GM11168 (cell line): Measurements from ENCODE around the gene TRIOBP.

Experiments
- in situ Hi-C: fragments of 300-500 bp; cut with MboI; formaldehyde crosslinking; loops from one replicate; pipeline ENCODE4 v1.12.0; 2022; ENCODE audit warnings: low sequenced_read_pairs; ENCODE audit not compliant: unreplicated experiment

The TRIOBP gene

DNA sequence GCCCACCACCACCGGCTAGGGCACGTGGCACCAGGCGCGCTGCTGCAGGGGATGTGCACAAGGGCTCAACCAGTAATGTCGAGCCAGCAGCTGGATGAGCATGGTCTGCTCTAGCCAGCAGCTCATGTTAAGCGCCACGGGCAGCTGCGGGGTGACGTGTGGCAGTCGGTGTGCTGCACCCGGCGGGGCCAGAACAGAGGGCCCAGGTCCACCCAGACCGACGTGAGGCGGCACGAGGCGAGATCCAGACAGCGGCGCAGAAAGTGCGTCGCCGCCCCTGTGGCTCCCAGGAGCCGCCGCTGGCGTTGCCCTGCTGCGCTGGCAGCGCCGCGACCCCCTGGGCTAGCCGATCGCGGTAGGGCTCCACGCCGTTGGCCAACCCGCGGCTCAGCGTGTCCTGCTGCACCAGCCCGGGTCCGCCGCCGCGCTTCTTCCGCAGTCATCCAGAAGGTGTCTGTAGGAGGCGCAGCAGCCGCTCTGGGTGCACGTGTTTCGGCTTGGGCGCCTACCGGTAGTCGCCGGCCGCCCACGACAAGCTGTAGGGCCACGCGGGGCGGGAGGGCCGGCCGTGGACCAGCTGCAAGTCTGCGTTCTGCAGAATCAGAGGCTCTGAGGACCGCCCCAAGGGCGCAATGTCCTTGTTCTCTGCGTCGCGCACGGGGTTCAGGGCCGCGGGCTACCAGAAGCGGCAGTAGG lies 121.7 kb downstream of the TRIOBP start:
- in situ Hi-C loops: no loop called here

DNA sequence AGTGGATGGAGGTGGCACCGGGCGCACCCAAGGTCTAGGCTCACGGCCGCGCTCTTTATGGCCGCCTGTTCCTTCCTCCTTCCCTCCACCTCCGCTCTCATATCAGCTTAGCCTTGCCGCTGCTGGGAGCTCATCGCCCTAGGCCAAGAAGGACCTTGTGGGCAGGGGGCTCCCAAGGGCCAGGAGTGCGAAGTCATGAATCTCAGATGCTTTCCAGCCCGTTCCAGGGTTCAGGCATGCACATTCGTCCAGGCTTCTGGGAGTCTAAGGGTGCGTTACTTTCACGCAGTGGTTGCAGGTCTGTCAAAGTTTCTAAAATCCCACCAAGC lies 122.2 kb downstream of the TRIOBP start:
- in situ Hi-C loops: no loop called here

DNA sequence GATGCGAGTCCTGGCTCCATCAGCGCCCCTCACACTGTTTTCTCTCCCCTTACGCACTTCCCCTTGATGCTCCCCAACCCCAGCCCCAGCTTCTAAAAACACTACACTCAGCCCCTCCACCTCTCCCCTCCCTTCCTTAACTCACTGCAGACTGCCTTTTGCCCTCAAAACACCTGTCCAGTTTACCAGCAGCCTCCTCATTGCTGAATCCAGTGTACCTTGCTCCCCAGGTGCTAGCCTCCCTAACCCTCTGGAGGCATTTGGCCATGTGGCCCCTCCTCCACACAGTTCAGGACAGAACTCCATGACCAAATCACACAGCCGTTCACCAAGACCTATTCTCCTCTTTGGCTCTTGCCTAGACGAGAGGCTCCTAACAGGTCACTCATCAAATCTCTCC lies 123.5 kb downstream of the TRIOBP start:
- in situ Hi-C loops: no loop called here

DNA sequence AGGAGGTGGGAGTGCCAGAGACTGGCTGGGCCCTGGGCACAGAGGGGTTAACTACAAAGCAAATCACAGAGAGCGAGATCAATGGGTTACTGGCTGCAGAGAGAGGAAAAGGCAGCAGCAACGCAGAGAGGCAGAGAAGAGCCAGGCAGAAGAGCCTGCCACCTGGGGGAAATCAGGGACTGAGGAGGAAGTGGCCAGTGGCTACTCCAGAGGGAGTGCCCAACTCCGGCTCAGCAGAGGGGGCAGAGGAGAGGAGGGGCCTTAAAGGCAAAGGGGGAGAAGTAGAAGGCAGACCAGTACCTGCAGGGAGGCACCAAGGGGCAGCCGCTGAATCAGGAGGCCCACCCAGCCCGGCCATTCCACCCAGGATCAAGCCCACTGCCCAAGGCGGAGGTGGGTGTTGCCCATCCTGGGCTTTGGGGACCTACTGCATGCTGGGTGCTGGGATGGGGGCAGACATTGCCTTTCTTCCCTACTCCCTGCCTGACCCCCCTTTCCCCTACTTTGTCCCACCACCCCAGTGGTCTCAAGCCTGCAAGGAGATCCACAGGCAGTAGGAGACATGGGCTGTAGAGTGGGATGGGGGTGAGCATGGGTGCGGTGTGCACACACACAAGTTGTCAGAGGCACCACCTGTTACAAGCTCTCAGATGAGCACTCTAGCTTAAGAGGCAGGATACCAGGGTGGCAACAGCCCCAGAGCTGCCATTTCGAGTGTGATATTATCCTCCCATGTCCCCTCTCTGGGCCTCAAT lies 125.4 kb downstream of the TRIOBP start:
- in situ Hi-C loops: no loop called here

DNA sequence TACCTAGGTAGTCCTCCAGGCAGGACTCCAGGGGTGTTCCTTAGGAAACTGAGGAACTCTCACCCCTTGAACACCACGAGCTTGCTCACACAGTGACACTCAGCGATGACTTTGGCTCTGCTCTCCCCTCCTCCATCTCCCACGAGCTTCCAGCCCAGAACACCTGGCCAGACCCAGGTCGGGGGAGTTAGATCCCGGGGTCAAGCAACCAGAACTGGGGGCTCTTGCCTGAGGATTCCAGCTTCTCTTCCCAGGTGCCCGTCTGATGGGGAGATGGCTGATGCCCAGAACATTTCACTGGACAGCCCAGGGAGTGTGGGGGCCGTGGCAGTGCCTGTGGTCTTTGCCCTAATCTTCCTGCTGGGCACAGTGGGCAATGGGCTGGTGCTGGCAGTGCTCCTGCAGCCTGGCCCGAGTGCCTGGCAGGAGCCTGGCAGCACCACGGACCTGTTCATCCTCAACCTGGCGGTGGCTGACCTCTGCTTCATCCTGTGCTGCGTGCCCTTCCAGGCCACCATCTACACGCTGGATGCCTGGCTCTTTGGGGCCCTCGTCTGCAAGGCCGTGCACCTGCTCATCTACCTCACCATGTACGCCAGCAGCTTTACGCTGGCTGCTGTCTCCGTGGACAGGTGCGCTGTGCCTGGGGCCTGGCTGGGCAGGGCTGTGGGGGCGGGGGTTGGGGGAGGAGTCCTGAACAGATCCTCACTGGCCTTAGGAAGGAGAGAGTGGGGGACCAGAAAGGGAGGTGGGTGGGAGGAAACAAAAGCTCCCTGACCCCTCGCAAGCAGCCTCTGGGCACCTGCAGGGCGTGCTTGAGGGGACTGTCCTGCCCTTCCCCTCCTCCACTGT lies 126.5 kb downstream of the TRIOBP start, which contains the start of gene GALR3:
Gene GALR3, plus strand, starts transcription at position 249 of the 852 bp plus-strand sequence. Its CDS starts 25 bp downstream, at position 274.
- in situ Hi-C loops: no loop called here

DNA sequence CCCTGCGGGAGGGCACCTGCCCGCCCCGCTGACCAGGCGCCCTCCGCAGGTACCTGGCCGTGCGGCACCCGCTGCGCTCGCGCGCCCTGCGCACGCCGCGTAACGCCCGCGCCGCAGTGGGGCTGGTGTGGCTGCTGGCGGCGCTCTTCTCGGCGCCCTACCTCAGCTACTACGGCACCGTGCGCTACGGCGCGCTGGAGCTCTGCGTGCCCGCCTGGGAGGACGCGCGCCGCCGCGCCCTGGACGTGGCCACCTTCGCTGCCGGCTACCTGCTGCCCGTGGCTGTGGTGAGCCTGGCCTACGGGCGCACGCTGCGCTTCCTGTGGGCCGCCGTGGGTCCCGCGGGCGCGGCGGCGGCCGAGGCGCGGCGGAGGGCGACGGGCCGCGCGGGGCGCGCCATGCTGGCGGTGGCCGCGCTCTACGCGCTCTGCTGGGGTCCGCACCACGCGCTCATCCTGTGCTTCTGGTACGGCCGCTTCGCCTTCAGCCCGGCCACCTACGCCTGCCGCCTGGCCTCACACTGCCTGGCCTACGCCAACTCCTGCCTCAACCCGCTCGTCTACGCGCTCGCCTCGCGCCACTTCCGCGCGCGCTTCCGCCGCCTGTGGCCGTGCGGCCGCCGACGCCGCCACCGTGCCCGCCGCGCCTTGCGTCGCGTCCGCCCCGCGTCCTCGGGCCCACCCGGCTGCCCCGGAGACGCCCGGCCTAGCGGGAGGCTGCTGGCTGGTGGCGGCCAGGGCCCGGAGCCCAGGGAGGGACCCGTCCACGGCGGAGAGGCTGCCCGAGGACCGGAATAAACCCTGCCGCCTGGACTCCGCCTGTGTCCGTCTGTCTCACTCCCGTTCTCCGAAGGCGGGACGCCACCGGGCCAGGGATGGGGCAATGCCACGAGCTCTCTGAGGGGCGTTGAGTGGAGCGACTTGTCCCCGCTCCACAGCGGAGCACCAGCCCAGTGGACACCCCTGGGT lies 128.1 kb downstream of the TRIOBP start:
- in situ Hi-C loops: no loop called here
